H9 (cell line): Measurements from ENCODE around the gene OR2S2. TPM values are rescaled to one million over a fixed set of nuclear protein-coding genes. Genes with fewer than 3 reads are reported as not detected.

Experiments used
- DNase-seq: peaks from one replicate; pipeline ENCODE4 v3.0.0-alpha.2; 2017
- H2AFZ ChIP-seq: one replicate; pipeline ENCODE4 v1.6.1; 2013; ENCODE audit warnings: mild to moderate bottlenecking, low read length, control low read depth, moderate library complexity
- H2AK5ac ChIP-seq: 2 replicates; pipeline ENCODE4 v1.6.1; 2013; ENCODE audit warnings: low read length, control low read depth, mixed read lengths; ENCODE audit not compliant: insufficient read length
- H2BK120ac ChIP-seq: one replicate; pipeline ENCODE4 v1.6.1; 2013; ENCODE audit warnings: low read depth, mild to moderate bottlenecking, low read length, control low read depth, inconsistent platforms; ENCODE audit not compliant: poor library complexity, severe bottlenecking
- H2BK12ac ChIP-seq: 2 replicates; pipeline ENCODE4 v1.6.1; 2013; ENCODE audit warnings: low read length, control low read depth, mixed read lengths, low read depth; ENCODE audit not compliant: insufficient read length
- H2BK15ac ChIP-seq: 2 replicates; pipeline ENCODE4 v1.6.1; 2013; ENCODE audit warnings: low read depth, low read length, control low read depth
- H2BK20ac ChIP-seq: one replicate; pipeline ENCODE4 v1.6.1; 2013; ENCODE audit warnings: low read depth, mild to moderate bottlenecking, low read length, control low read depth, inconsistent platforms; ENCODE audit not compliant: poor library complexity, severe bottlenecking
- H2BK5ac ChIP-seq: 2 replicates; pipeline ENCODE4 v1.6.1; 2013; ENCODE audit warnings: low read length, control low read depth, mixed read lengths; ENCODE audit not compliant: insufficient read length
- H3K14ac ChIP-seq: 2 replicates; pipeline ENCODE4 v1.6.1; 2013; ENCODE audit warnings: low read length, control low read depth; ENCODE audit not compliant: insufficient read depth
- H3K18ac ChIP-seq: 2 replicates; pipeline ENCODE4 v1.6.1; 2013; ENCODE audit warnings: low read depth, mild to moderate bottlenecking, mixed read lengths, low read length, control low read depth; ENCODE audit not compliant: insufficient read length
- H3K23ac ChIP-seq: 2 replicates; pipeline ENCODE4 v1.6.1; 2013; ENCODE audit warnings: low read length, control low read depth, mixed read lengths, low read depth; ENCODE audit not compliant: insufficient read length
- H3K23me2 ChIP-seq: 2 replicates; pipeline ENCODE4 v1.6.1; 2013; ENCODE audit warnings: low read depth, mild to moderate bottlenecking, mixed read lengths, low read length, control low read depth; ENCODE audit not compliant: insufficient read length, poor library complexity, severe bottlenecking
- H3K27ac ChIP-seq: 2 replicates; pipeline ENCODE4 v1.5.1; 2013; ENCODE audit warnings: low read length, control low read depth, mixed read lengths, low read depth; ENCODE audit not compliant: insufficient read length
- H3K27me3 ChIP-seq: 2 replicates; pipeline ENCODE4 v1.6.1; 2013; ENCODE audit warnings: low read length, control low read depth, inconsistent platforms; ENCODE audit not compliant: insufficient read depth
- H3K4ac ChIP-seq: 2 replicates; pipeline ENCODE4 v1.6.1; 2013; ENCODE audit warnings: low read depth, mild to moderate bottlenecking, control low read depth, inconsistent platforms, low read length, moderate library complexity
- H3K4me1 ChIP-seq: 2 replicates; pipeline ENCODE4 v1.6.1; 2013; ENCODE audit warnings: low read length, control low read depth, inconsistent platforms; ENCODE audit not compliant: insufficient read depth
- H3K4me2 ChIP-seq: 2 replicates; pipeline ENCODE4 v1.6.1; 2013; ENCODE audit warnings: low read length, control low read depth, mixed read lengths; ENCODE audit not compliant: insufficient read length, insufficient read depth
- H3K56ac ChIP-seq: 2 replicates; pipeline ENCODE4 v1.6.1; 2013; ENCODE audit warnings: low read depth, mild to moderate bottlenecking, mixed read lengths, low read length, control low read depth; ENCODE audit not compliant: insufficient read length
- H3K79me1 ChIP-seq: 2 replicates; pipeline ENCODE4 v1.6.1; 2013; ENCODE audit warnings: low read depth, mild to moderate bottlenecking, moderate library complexity, low read length, control low read depth, inconsistent platforms; ENCODE audit not compliant: insufficient read depth, poor library complexity, severe bottlenecking
- H3K79me2 ChIP-seq: 2 replicates; pipeline ENCODE4 v1.6.1; 2013; ENCODE audit warnings: low read length, control low read depth, inconsistent platforms; ENCODE audit not compliant: insufficient read depth
- H3K9ac ChIP-seq: 2 replicates; pipeline ENCODE4 v1.6.1; 2013; ENCODE audit warnings: low read length, control low read depth, mixed read lengths; ENCODE audit not compliant: insufficient read length; ENCODE audit errors: extremely low read depth
- H3K9me3 ChIP-seq: one replicate; pipeline ENCODE4 v1.6.1; 2013; ENCODE audit warnings: low read depth, low read length, inconsistent platforms; ENCODE audit not compliant: control insufficient read depth
- H3T11ph ChIP-seq: one replicate; pipeline ENCODE4 v1.6.1; 2013; ENCODE audit warnings: mild to moderate bottlenecking, low read length, control low read depth, inconsistent platforms
- H4K20me1 ChIP-seq: one replicate; pipeline ENCODE4 v1.6.1; 2013; ENCODE audit not compliant: control insufficient read depth, insufficient read length, insufficient read depth
- H4K5ac ChIP-seq: 2 replicates; pipeline ENCODE4 v1.6.1; 2013; ENCODE audit warnings: low read depth, mild to moderate bottlenecking, mixed read lengths, low read length, control low read depth; ENCODE audit not compliant: insufficient read length
- H4K8ac ChIP-seq: replicated peaks from 2 replicates; pipeline ENCODE4 v1.6.1; 2013; ENCODE audit warnings: low read length, control low read depth, mixed read lengths, low read depth; ENCODE audit not compliant: insufficient read length
- H4K91ac ChIP-seq: 2 replicates; pipeline ENCODE4 v1.6.1; 2013; ENCODE audit warnings: low read depth, mild to moderate bottlenecking, moderate library complexity, mixed read lengths, low read length, control low read depth; ENCODE audit not compliant: insufficient read length
- H3K27ac Mint-ChIP-seq, 3 experiments: 2 replicates in 2 of 3; 3 replicates in 1 of 3; pipeline ENCODE4 v1.8.0; 2020 to 2021; ENCODE audit warnings: mixed read lengths in 3 of 3, mild to moderate bottlenecking in 1 of 3, moderate library complexity in 1 of 3
- H3K27me3 Mint-ChIP-seq: 2 replicates; pipeline ENCODE4 v1.8.0; 2021; ENCODE audit warnings: low read depth, mild to moderate bottlenecking, moderate library complexity, mixed read lengths
- H3K36me3 Mint-ChIP-seq, 3 experiments: 2 replicates in 2 of 3; 3 replicates in 1 of 3; pipeline ENCODE4 v1.8.0; 2020 to 2021; ENCODE audit warnings: low read depth in 3 of 3, mixed read lengths in 3 of 3; ENCODE audit not compliant: insufficient read depth in 1 of 3
- H3K4me1 Mint-ChIP-seq, 2 experiments: 2 replicates each; pipeline ENCODE4 v1.8.0; 2020; ENCODE audit warnings: mixed read lengths in 2 of 2
- H3K4me3 Mint-ChIP-seq, 2 experiments: 2 replicates in 1 of 2; 3 replicates in 1 of 2; pipeline ENCODE4 v1.8.0; 2020 to 2021; ENCODE audit warnings: mild to moderate bottlenecking in 2 of 2, mixed read lengths in 2 of 2, moderate library complexity in 1 of 2
- H3K9me3 Mint-ChIP-seq, 2 experiments: 2 replicates in 1 of 2; 3 replicates in 1 of 2; pipeline ENCODE4 v1.8.0; 2020; ENCODE audit warnings: mild to moderate bottlenecking in 2 of 2, mixed read lengths in 2 of 2, moderate library complexity in 1 of 2
- WGBS: extraction: QIAGEN DNeasy Blood & Tissue Kit; methylation state at CpG from one replicate; pipeline ENCODE4 v1.1.7; 2013; ENCODE audit warnings: missing lambda C conversion rate, low lambda C conversion rate, mixed read lengths; ENCODE audit not compliant: insufficient read length; ENCODE audit errors: extremely low coverage; 5-methylcytosine and 5-hydroxymethylcytosine counted together
- total RNA-seq: library from RNA; stranded (reverse); gene quantifications from 2 replicates; pipeline ENCODE4 v1.2.1, GENCODE V29; 2021
- TF ChIP-seq, protein P1 (sequence below): fragments of 200-600 bp; sonication (generic); conservative IDR thresholded peaks from 3 replicates; pipeline ENCODE4 v1.8.0; 2021; ENCODE audit warnings: antibody characterized with exemption, mild to moderate bottlenecking

Gene OR2S2
- total RNA-seq, 1 experiment from 2014 or later: not detected

DNA sequence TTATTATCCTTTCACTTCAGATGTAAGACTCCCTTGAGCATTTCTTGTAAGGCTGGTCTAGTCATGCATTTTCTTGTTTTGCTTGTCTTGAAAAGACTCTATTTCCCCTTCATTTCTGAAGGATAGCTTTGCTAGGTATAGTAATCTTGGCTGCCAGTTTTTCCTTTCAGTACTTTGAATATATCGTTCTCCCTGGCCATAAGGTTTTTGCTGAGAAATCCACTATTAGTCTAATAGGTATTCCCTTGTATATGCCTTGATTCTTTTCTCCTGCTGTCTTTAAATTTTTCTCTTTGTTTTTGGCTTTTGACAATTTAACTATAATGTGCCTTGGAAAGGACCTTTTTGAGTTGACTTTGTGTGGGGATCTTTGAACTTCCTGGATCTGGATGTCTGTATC is 16.8 kb upstream of the OR2S2 start:
- Histone ChIP-seq H3K23me2 (no peaks in the 10 kb centered on the region), H2AK5ac (no peak overlapping the region), H2BK12ac (no peak overlapping the region), H2BK120ac (no peak overlapping the region), H3K9ac (no peak overlapping the region), H2AFZ (no peak overlapping the region), H3K9me3 (no peaks in the 10 kb centered on the region), H3K4me2 (no peak overlapping the region), H3K4me1 (no peaks in the 10 kb centered on the region), H4K8ac (no peak overlapping the region), H4K20me1 (no peaks in the 10 kb centered on the region), H2BK20ac (no peak overlapping the region), H3K27ac (no peak overlapping the region), H3K14ac (no peak overlapping the region), H3K56ac (no peak overlapping the region), H3K4ac (no peak overlapping the region), H3K79me2 (no peaks in the 10 kb centered on the region), H3K18ac (no peak overlapping the region), H2BK5ac (no peak overlapping the region), H3K79me1 (no peaks in the 10 kb centered on the region), H3T11ph (no peak overlapping the region), H3K27me3 (no peaks in the 10 kb centered on the region), H4K91ac (no peak overlapping the region), H2BK15ac (no peak overlapping the region), H4K5ac (no peak overlapping the region), H3K23ac (no peak overlapping the region)
- Mint-ChIP-seq H3K9me3 (peaks cover 17 to 19% of the 10 kb centered on the region in 2 experiments), H3K27ac (no peak overlapping the region), H3K27me3 (peaks cover 40% of the 10 kb centered on the region), H3K4me3 (no peak overlapping the region), H3K36me3 (peaks cover 0 to 9% (median 2%) of the 10 kb centered on the region in 3 experiments; a peak in 3 of 7 replicates), H3K4me1 (peaks cover 5 to 7% of the 10 kb centered on the region in 2 experiments; a peak in 3 of 4 replicates)
- DNase-seq: no peak
- WGBS: no CpG with 5 or more reads among the region's 1 CpG
- TF ChIP-seq, protein P1, sequence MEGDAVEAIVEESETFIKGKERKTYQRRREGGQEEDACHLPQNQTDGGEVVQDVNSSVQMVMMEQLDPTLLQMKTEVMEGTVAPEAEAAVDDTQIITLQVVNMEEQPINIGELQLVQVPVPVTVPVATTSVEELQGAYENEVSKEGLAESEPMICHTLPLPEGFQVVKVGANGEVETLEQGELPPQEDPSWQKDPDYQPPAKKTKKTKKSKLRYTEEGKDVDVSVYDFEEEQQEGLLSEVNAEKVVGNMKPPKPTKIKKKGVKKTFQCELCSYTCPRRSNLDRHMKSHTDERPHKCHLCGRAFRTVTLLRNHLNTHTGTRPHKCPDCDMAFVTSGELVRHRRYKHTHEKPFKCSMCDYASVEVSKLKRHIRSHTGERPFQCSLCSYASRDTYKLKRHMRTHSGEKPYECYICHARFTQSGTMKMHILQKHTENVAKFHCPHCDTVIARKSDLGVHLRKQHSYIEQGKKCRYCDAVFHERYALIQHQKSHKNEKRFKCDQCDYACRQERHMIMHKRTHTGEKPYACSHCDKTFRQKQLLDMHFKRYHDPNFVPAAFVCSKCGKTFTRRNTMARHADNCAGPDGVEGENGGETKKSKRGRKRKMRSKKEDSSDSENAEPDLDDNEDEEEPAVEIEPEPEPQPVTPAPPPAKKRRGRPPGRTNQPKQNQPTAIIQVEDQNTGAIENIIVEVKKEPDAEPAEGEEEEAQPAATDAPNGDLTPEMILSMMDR: no peak
